GM12873 (cell line): Measurements from ENCODE around the gene UBTD2.

Experiments
- CTCF ChIP-seq: IDR thresholded peaks from 2 replicates; pipeline ENCODE4 v1.5.1; 2012; ENCODE audit warnings: low read depth, mild to moderate bottlenecking, moderate library complexity, low read length, control low read depth; ENCODE audit not compliant: insufficient read depth; ENCODE audit errors: missing control alignments

Gene UBTD2

GRCh38 chr5:172200476-172200875 is 83.1 kb downstream of the UBTD2 start:
- TF ChIP-seq CTCF = no peak

GRCh38 chr5:172199446-172199845 is 84.1 kb downstream of the UBTD2 start:
- TF ChIP-seq CTCF = no peak

- TF ChIP-seq CTCF = no peak
These were observed 88.4 kb downstream of the UBTD2 start for GRCh38 chr5:172194985-172195774.

GRCh38 chr5:172193872-172194271 is 89.7 kb downstream of the UBTD2 start, which contains the start of gene EFCAB9:
EFCAB9 (plus strand) TSS chr5:172194172; CDS start chr5:172194173, 1 bp downstream.
- TF ChIP-seq CTCF = no peak

GRCh38 chr5:172189693-172190296 is 93.8 kb downstream of the UBTD2 start:
- no peak for TF ChIP-seq CTCF

- TF ChIP-seq CTCF = no peak
These were observed 94.5 kb downstream of the UBTD2 start for GRCh38 chr5:172188893-172189692.

- TF ChIP-seq CTCF = peak; percentile 85
These were observed 95.3 kb downstream of the UBTD2 start, which contains the start of gene STK10 for GRCh38 chr5:172188033-172188892. STK10 (minus strand) TSS chr5:172188224; CDS start chr5:172188042, 182 bp downstream.
